ENCODE measurements around the gene VDAC1.
"Not testable (repeated sequence)": the region's sequence is repeated elsewhere in the genome, so short reads cannot be mapped to it uniquely, and the experiment has no call there.

The VDAC1 gene

DNA sequence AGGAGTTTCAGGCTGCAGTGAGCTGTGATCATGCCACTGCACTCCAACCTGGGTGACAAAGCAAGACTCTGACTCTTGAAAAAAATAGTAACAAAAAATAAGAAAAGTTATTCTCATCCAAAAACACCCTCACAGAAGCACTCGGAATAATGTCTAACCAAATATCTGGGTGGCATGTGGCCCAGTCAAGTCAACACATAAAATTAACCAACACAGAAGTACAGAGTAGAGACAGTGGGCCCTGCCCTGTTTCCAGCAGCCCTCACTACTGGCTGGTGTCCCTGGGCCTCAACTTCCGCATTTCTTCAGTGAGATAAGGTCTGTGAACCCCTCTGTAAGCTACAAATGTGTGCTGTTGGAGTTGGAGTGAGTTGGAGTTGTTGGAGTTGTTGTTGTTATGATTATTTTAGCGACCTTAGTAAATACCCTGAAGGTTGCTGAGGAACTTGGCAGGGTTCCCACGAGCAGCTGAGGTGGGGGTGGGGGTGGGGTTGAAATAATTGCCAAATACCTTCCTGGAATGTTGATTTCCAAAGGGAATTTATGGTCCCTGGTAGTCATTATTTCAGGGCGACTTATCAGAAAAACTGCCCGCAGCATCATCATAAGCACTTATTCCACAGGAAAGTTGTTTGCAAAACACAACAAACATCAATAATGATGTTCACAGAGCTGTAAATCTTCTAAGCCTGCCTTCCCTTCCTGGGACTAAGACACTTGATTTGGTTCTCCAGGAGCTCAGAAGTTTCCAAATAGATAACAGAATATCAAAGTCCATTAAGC, 66.5 kb downstream of the VDAC1 start:
- DNase-seq = no peak

DNA sequence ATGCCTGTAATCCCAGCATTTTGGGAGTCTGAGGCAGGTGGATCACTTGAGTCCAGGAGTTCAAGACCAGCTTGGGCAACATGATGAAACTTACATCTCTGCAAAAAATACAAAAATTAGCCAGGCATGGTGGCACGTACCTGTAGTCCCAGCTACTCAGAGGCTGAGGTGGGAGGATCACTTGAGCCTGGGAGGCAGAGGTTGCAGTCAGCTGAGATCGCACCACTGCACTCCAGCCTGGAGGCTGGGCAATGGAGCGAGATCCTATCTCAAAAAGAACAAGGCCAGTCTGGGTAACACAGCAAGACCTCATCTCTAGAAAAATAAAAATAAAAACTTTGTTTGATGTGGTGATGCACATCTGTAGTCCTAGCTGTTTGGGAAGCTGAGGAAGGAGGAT, 67.1 kb downstream of the VDAC1 start:
- DNase-seq = not testable (repeated sequence)

DNA sequence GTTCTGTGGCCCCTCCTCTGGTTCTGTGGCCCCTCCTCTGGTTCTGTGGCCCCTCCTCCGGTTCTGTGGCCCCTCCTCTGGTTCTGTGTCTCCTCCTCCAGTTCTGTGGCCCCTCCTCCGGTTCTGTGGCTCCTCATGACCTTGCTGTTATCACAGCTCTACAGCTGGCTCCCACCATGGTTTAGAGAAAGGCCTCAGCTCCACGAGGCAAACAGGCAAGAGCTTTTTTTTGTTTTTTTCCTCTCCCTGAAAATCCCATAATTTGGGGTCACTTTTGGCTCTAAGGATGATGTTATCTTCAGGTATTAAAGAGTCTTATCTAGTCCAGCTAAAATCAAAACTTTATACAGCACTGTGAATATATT, 68.1 kb downstream of the VDAC1 start:
- no peak for DNase-seq

DNA sequence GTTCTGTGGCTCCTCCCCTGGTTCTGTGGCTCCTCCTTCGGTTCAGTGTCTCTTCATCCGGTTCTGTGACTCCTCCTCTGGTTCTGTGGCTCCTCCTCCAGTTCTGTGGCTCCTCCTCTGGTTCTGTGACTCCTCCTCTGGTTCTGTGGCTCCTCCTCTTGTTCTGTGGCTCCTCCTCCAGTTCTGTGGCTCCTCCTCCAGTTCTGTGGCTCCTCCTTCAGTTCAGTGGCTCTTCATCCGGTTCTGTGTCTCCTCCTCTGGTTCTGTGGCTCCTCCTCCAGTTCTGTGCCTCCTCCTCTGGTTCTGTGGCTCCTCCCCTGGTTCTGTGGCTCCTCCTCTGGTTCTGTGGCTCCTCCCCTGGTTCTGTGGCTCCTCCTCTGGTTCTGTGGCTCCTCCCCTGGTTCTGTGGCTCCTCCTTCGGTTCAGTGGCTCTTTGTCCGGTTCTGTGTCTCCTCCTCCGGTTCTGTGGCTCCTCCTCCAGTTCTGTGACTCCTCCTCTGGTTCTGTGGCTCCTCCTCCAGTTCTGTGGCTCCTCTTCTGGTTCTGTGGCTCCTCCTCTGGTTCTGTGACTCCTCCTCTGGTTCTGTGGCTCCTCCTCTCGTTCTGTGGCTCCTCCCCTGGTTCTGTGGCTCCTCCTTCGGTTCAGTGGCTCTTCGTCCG, 68.7 kb downstream of the VDAC1 start:
- DNase-seq = not testable (repeated sequence)

DNA sequence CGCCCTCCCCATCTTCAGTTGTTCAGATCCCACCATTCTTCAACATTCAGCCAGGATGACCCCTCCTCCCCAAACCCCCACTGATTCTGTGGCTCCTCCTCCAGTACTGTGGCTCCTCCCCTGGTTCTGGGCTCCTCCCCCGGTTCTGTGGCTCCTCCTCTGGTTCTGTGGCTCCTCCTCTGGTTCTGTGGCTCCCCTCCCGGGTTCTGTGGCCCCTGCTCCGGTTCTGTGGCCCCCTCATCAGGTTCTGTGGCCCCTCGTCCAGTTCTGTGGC, 69.2 kb downstream of the VDAC1 start:
- DNase-seq = no peak

DNA sequence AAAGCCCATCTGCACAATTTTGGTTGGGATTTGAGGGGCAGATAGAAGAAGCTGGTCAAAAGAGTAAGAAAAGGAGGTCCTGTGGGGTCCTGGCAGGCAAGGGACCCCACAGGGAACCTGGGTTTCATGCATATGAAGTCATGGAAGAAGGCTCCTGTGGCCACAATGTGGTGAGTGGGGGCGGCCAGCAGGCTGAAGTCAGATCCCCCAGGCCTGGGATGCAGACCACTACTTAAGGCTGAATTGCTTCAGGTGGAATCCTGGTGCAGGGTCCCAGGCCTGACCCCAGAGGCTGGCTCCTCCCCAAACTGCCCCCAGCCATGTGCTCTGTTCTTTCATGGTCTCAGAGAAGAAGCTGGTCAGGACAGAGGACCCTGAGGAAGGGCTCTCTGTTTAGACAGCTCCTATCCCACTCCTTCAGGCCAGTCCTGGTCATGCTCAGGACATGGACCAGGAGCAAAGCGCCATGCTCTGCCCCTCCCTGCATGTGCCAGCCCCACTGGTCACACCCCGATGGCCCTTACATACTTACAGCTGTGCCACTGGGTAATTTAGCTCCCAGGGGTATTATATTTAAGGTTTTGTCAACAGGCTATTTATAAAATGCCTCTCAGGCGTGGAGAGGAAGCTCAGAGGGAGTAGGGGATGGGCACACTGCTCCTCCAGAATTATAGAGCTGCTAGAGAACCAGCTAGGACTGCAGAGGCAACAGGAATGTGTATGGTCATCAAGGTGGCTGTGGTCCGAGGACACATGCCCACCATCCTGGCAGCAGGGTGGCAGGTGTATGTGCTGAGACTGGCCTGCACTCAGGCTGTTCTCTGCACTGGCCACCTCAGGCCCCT, 69.7 kb downstream of the VDAC1 start:
- DNase-seq = no peak

DNA sequence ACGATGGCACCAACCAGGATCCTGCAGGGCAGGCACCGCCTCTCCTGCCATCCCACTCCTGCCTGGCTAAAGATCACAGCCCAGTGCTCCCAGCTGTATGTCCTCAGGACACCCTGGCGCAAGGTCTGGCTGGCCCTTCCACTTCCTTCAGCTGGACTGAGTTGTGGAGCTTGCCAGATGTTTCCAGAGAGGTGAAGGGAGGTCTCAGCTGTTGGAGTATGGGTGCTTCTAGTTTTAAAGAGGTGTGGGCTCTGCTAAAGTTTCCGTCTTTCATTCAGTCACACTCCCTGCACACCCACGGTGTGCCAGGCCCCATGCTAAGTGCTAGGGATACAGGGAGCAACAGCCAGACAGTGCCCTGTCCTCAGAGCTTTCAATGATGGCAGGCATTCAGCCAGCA, 70.5 kb downstream of the VDAC1 start:
- no peak for DNase-seq

DNA sequence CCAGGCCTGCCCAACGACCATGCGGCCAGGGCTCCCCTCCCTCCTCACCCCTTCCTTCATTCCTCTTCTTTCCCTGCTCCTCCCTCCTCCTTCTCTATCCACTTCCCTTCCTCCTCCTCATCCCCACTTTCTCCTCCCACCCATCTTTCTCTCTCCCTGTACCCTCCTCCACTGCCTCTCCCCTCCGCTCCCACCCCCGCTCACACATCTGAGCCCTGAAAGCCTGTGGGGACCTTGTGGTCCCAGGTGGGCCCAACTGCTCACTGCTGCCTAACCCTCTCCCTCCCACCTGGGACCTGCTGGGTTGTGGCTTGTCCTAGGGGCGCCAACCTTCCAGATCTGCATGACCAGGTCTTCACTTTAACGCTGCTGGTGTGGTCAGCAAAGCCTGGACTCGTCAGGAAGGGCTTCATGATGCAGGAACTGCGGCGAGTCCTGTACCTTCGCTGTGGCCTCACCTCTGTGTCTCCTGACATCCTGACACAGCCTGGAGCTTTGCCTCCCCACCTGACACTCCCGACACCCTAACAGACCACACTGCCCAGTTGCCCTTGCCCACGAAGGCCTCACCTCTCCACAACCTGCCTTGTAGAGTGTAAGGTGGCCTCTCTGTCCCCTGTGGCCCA, 71.0 kb downstream of the VDAC1 start:
- no peak for DNase-seq

DNA sequence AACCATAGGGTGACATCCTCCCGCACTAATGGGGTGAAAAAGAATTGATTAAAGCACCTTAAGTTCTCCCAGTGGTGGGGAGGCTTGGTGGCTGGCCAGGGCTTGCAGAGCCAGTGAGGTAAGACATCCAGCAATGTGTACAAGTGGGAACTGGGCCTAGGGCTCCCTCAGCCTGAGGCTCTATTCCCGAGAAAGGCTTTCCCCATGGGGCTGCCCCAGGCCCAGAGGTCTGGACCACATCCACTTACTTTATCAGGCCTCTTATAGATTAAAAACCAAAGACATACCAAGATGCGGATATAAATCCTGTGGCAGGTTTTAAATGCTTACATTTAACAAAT, 71.6 kb downstream of the VDAC1 start:
- no peak for DNase-seq

DNA sequence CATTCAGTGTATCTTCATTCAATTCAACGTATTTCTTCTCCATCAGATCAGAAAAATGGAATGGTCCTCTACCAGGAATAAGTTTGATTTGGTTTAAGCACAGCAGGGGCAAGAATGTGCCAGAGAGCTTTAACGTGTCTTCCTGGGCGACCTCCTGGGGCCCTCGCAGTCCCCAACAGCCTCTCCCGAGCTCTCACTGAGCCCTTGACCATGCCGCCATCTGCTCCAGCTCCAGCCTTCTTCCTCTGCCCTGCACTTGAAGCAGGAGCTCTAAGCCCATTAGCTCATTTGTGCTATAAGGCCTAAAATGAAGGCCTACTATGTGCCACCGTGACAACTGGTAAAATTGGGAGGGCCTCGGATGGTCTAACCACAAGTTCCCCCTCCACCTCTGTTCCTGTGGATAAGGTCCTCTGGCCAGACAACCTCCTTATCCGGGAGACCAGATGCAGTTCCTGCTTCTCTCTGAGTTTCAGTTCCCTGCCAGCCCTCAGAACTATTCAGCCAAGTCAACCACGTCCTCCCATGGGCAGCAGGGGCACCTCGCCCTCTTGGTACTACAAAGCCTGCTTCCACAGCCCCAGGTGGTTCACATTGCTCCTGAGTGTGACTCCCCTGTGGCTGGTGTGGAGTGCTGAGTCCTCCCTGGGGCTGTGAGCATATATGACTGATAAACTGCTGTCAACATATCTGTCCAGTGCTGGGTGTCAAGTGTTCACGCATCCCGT, 72.2 kb downstream of the VDAC1 start:
- DNase-seq = no peak

DNA sequence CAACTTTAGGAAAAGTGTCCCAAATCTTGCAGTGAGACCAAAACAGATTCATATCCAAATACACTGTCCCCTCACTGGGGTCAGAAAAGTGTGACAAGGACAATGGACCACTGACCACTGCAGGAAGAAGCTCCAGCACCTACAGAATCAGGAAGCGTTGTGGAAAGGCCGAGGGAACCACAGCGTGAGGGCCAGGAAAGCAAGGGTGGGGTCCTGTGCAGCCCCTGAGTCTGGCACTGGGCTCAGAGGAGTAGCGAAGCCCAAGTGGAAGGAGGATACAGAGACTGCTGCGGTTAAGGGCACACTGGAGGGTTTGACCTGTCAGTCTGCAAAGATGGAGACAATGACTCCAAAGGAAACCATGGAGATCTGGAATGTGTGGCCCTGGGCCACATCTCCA, 73.2 kb downstream of the VDAC1 start:
- DNase-seq = no peak

DNA sequence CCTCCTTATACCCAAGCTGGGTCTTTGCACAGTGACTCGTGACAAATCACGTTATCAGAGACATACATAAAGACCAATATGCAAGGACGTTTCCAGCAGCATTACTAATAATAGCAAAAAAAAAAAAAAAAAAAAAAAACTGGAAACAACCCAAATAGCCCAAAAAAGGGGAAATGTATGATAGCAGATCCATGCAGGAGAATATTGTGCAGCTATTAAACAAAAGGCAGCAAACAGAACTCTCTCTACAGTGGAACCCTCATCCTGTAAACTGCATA, 74.0 kb downstream of the VDAC1 start:
- no peak for DNase-seq

DNA sequence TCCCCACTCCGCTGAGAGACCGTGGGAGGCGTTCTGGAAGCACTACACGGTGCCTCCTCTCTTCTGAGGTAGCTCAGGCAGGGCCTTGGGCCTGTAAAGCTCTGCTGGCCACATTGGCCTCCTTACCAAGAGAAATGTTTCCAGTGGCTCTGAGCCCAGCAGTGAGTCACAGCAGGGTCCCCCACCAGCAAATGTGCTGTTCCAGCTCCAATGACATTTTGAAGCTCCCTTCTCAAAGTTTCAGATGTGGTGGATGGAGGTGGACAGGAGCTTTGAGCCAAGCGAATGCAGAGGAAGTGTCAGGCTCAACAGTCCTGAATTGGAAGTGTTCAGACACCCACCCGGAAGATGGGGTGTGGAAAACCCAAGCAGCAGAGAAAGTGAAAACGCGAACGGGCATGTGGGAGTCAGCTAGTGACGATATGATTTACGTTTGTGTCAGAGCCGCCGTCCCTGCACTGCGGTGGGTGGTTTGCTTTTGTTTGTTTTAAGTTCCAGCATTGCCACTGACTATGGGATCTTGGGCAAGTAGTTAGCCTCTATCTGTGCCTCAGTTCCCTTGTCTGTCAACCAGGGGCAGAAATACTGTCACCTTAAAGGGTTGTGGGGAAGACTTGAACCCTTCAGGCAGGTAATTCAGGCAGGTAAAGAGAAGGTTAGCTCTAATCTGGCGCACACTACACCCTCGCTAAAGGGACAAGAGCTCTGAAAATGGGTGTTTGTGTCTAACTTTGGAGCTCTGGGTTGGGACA, 74.5 kb downstream of the VDAC1 start:
- peak; percentile 47 for DNase-seq

DNA sequence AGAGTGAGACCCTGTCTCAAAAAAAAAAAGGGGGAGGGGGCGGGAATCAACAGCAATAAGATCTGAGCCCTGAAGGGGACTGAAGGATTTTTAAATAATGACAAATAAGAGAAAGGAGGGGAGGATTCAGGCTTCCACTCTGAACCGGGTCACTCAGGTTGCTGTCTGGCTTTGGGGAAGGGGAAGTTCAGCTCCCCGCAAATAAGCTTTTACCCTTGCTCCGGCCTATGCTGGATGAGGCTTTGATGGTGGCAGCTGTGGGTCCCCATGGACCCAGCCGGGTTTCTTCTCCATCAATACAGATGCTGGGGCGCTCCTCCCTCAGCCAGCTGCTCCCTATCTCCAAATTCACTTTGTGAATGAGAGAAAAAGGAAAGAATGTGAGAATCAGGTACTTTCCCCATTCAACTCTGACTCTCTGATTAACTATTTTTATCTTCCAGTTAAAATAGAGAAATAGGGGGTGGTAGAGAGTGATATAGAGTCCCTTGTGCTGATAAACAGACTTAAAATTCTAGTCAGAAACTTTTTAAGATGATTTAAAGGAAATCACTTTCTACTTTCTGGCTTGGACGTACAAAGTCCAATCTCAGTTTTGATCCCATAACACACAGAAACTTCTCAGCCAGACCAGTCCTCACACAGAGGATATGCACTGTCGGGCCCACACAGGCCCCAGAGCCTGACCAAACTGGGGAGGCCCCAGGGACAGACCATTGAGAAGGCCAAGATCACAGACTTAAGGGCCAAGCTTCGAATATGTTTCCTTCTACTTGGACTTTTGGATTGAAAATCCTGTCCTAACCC, 76.0 kb downstream of the VDAC1 start:
- no peak for DNase-seq

DNA sequence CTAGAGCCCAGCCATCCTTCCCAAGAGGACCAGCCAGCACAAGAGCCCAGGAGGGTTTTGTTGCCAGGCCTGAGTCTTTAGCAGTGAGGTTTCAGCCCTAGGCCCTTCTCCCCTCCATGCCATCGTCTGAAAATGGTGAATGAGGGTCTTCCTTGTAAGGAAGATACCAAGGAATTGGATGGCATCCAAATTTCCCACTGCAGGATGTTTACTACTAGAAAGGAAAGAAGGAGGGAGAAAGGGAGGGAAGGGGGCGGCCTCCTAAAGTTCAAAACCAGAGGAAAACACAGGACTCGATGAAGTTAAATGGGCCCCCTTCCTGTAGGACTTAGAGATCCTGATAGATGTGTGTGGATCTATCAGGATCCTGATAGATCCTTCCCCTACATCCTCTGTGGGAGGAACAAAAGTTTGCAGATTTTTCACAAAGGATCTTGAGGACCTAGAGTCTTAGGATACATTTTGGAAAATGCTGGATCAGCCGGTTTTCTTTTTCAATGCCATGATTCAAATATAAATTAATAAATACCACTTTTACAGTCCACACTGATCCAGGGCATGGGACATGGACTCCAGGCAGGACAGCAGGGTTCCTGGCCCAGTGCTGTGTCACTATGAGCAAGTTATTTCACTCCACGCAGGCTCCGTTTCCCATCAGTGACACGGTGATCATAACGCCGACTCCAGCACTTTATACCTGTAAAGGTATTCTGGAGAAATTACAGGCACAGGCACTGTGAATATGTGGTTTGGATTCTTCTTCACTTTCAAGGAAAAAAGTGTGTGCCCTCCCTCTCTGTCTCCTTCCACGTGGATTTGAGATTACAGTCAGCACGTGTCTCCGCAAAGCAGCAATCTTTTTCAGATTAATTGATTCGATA, 77.2 kb downstream of the VDAC1 start:
- DNase-seq = no peak

DNA sequence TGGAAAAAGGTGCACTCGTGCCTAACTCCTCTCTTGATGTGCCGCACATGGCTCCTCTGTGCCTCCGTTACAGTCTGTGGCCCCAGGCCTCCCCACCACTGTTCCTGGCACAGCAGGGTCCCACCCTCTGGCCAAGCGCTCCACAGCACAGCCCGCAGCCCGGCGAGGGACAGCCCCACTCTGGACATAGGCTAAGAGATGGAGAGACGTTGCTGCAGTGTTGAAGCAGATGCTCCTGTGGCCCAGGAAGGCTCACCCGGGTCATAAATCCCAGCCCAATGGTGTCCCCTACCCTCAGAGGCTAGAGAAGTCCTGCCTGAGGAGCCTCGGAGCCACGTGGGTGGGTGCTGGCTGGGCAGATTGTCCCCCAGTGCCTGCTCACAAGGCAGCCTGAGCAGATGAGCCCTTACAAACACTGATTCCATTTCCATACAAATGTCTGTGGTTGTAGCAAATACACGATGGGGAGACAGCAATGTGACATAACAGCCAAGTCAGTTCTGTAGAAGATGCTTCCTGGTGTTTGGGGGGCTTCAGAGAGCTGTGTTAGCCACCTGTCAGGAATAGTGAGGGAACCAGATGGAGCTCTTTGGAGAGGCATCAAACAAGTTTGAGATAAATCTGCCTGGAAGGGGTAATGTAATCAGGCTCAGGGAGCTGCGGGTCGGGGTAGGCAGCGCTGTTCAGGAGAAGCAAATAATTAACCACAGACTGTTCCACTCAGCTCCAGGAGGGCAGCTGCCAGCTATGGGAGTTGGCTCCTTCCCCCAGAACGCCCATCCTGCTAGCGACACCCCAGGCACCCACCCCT, 78.1 kb downstream of the VDAC1 start:
- no peak for DNase-seq

DNA sequence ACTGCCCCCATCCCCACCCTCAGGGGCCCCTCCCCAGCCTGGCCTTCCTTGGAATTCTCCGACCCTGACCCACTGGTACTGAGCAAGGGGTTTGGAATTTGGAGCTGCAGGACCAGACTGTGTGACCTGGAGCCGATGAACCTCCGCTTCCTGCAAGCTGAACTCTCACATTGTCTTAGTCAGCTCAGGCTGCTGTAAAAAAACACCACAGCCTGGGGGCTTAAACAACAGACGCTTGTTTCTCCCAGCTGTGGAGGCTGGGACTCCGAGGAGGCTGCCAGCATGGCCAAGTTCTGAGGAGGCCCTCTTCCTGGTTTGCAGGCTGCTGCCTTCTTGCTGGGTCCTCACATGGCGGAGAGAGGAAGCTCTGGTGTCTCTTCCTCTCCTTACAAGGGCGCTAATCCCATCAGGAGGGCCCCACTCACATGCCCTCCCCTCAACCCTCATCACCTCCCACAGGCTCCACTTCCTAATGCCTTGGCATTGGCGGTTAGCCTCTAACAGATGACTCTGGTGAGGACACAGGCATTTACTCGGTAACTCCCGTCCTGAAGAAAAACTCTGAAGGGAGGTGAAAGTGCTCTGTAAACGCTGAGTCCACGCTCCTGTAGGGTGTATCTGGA, 78.8 kb downstream of the VDAC1 start:
- no peak for DNase-seq

DNA sequence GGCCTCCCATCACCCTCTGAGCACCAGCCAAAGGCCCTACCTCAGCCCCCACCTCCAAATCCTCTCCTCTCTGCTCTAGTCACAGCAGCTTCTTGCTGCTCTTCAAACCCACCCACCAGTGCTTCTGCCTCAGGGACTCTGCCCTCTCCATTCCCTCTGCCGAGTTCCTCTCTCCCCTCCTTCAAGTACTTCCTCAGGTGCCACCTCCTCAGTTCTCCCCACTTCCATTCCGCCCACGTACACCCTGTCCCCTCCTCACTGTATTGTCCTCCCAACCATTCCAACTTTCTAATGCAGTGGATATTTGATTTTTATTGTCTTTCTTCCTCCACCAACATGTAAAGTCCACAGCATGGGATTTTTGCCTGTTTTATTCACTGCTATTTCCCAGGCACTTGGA, 79.5 kb downstream of the VDAC1 start:
- DNase-seq = no peak

DNA sequence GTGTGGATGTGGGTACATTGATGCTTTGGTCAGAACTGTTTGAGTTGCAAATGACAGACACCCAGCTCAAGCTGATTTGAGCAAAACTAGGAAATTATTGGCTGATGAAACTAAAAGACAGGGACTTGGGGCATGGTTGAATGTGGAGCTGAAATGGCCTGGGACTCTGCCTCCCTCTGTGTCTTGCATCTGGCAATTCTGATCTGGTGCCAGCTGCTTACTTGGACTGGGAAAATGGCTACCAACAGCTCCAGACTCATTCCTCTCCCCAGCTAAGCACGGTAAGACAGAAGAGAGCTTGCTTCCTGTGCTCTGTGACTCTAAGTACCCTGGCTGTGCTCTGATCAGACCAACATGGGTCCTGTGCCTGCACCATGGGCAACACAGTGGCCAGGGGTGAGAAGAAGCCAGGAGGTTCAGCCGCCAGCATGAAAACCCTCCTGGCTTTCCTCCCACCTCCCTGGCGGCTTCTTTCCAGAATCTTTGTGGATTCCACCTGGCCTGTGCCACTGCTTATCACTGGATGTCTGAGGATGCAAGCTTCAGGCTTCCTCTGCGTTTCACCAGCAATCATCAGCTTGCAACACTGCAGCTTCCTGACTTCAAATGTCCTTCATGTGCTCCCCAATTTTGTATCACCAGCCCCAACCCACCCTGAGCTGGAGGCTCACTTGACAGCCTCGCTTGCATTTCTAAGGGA, 80.4 kb downstream of the VDAC1 start:
- DNase-seq = no peak
